Measurements from ENCODE around the gene ADAMTS7. TPM values are rescaled to one million over a fixed set of nuclear protein-coding genes. Genes with fewer than 3 reads are reported as not detected.
A peak's percentile ranks its signal among the peaks of the same experiment; 100 is the strongest.
"Not testable (repeated sequence)": the region's sequence is repeated elsewhere in the genome, so short reads cannot be mapped to it uniquely, and the experiment has no call there.

ADAMTS7 gene
- total RNA-seq, 1 experiment from 2014 or later: 10.7 TPM

- TF ChIP-seq CTCF (IDR thresholded peaks at IDR 0.05; ENCODE audit: unreplicated experiment): peak; percentile 39
Measured at GRCh38 chr15:78755900-78756591, 55.2 kb downstream of the ADAMTS7 start.

GRCh38 chr15:78754637-78755280 is 56.5 kb downstream of the ADAMTS7 start:
- BruUV-seq (replicated peaks); H3K4me3 Mint-ChIP-seq (ENCODE audit: unreplicated experiment); H3K27me3 Mint-ChIP-seq (ENCODE audit: insufficient read depth, unreplicated experiment); H3K27ac Mint-ChIP-seq (ENCODE audit: low read depth, unreplicated experiment); H3K36me3 Mint-ChIP-seq (ENCODE audit: insufficient read depth, unreplicated experiment); H3K9me3 Mint-ChIP-seq (ENCODE audit: unreplicated experiment); DNase-seq (ENCODE audit: unreplicated experiment): not testable (repeated sequence)
- POLR2A ChIA-PET: interaction anchor here (0.7 to 1.2 kb wide), 2 partner anchors 45 to 118 kb away, joined by 3 to 5 read pairs; no protein-coding TSS in a partner anchor
- CTCF ChIA-PET: interaction anchor here (0.8 to 1.3 kb wide), 5 partner anchors 8 to 446 kb away, joined by 3 to 4 read pairs (median 3); no protein-coding TSS in a partner anchor
- peaks cover 22% of the 10 kb centered on the region for H3K4me1 Mint-ChIP-seq (ENCODE audit: insufficient read depth, unreplicated experiment)
- intact Hi-C loops (cut with micrococcal nuclease): loop anchor here (5.0 kb wide), 3 partner anchors 37 to 118 kb away; partner anchors contain the start of gene MORF4L1

More at GRCh38 chr15:78755900-78756591, 55.2 kb downstream of the ADAMTS7 start:
- H3K4me3 Mint-ChIP-seq (ENCODE audit: unreplicated experiment); H3K36me3 Mint-ChIP-seq (ENCODE audit: insufficient read depth, unreplicated experiment); BruUV-seq (replicated peaks); H3K27me3 Mint-ChIP-seq (ENCODE audit: insufficient read depth, unreplicated experiment); POLR2A ChIA-PET; H3K9me3 Mint-ChIP-seq (ENCODE audit: unreplicated experiment): not testable (repeated sequence)
- CTCF ChIA-PET: interaction anchor here (1.1 to 1.9 kb wide), 4 partner anchors 51 to 484 kb away, joined by 3 to 4 read pairs (median 3); no protein-coding TSS in a partner anchor
- Mint-ChIP-seq H3K4me1 (ENCODE audit: insufficient read depth, unreplicated experiment) (peaks cover 17% of the 10 kb centered on the region), H3K27ac (ENCODE audit: low read depth, unreplicated experiment) (peak overlapping the region; percentile 73)
- intact Hi-C loops (cut with micrococcal nuclease): loop anchor here (2.0 to 5.0 kb wide), 3 partner anchors 55 to 429 kb away; partner anchors contain the start of genes ADAMTS7 and MORF4L1
- peak; percentile 50 for DNase-seq (ENCODE audit: unreplicated experiment)

DNA sequence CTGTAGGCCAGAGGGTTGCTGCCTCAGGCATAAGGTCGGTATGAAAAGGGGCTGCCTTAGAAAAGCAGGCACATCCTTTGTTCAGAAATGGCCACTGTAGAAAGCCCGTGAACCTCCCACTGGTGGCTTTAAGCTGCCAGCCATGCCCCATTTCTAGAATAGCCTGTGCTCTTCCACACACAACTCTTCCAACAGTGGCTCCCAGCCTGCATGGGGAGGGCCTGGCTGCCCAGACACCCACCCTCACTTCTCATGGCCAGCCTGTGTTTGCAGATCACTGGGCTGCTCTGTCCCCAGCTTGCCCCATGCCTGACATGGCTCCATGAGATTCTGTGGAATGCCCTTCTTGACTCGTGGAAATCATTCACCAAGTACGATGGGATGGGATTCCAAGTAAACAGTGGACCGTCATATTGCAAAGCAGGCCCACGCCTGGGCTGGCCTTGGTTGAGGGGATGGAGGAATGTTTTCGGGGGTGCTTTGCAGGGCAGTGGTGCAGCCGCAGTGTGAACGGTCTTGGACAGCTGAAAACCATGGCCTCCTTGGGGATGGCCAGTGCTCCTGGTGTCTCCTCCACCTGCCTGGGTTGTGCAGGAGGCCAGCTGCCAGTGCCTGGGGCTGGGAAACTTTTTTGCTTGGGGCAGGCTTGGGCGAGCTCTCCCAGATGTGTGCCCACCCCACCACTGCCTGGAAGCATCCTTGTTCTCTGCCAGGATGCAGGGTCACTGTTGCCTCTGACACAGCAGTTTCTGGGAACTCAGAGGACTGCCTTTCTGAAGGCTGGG is 57.3 kb downstream of the ADAMTS7 start:
- H3K9me3 Mint-ChIP-seq (ENCODE audit: unreplicated experiment); DNase-seq (ENCODE audit: unreplicated experiment); H3K4me3 Mint-ChIP-seq (ENCODE audit: unreplicated experiment); H3K27me3 Mint-ChIP-seq (ENCODE audit: insufficient read depth, unreplicated experiment); BruUV-seq (replicated peaks); H3K27ac Mint-ChIP-seq (ENCODE audit: low read depth, unreplicated experiment); H3K36me3 Mint-ChIP-seq (ENCODE audit: insufficient read depth, unreplicated experiment): not testable (repeated sequence)
- POLR2A ChIA-PET: interaction anchor here (0.7 to 1.2 kb wide), 2 partner anchors 44 to 119 kb away, joined by 3 to 5 read pairs; no protein-coding TSS in a partner anchor
- intact Hi-C loops (cut with micrococcal nuclease): loop anchor here (5.0 kb wide), 2 partner anchors 37 to 117 kb away; no protein-coding TSS in a partner anchor
- CTCF ChIA-PET: interaction anchor here (0.6 to 1.3 kb wide), 5 partner anchors 9 to 445 kb away, joined by 3 to 4 read pairs (median 3); no protein-coding TSS in a partner anchor
- H3K4me1 Mint-ChIP-seq (ENCODE audit: insufficient read depth, unreplicated experiment): peaks cover 22% of the 10 kb centered on the region

DNA sequence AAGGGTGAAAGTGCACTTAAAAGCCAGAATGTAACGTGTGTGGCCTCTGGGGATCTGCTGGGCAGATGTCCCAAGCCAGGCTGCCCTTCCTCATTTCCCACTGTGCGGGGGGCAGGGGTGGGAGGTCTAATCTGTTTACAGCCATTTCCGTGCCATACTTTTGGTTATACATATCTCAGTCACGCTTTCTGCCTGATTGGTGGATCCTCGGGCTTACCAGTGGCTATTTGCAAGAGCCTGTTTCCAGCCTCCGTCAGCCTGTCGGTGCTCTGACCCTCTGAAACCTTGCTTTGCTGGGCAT is 58.0 kb downstream of the ADAMTS7 start:
- H3K36me3 Mint-ChIP-seq (ENCODE audit: insufficient read depth, unreplicated experiment): not testable (repeated sequence)

More for the DNA sequence above, 58.0 kb downstream of the ADAMTS7 start:
- BruUV-seq (replicated peaks); H3K9me3 Mint-ChIP-seq (ENCODE audit: unreplicated experiment); H3K27ac Mint-ChIP-seq (ENCODE audit: low read depth, unreplicated experiment); DNase-seq (ENCODE audit: unreplicated experiment); POLR2A ChIA-PET; H3K4me3 Mint-ChIP-seq (ENCODE audit: unreplicated experiment); H3K27me3 Mint-ChIP-seq (ENCODE audit: insufficient read depth, unreplicated experiment): not testable (repeated sequence)
- H3K4me1 Mint-ChIP-seq (ENCODE audit: insufficient read depth, unreplicated experiment): peaks cover 22% of the 10 kb centered on the region
- intact Hi-C loops (cut with micrococcal nuclease): loop anchor here (5.0 kb wide), 2 partner anchors 36 to 116 kb away; no protein-coding TSS in a partner anchor
- CTCF ChIA-PET: interaction anchor here (0.6 to 5.3 kb wide), 4 partner anchors 12 to 114 kb away, joined by 3 to 30 read pairs (median 16); no protein-coding TSS in a partner anchor

Data from MCF 10A (cell line).